SIG-M5 treated with dmso at 0.1 percent for 504 hours (cell line): ENCODE results near the gene ZNF593OS.

Source experiments
- DNase-seq: peaks from one replicate; lab custom pipeline; 2025; ENCODE audit not compliant: unreplicated experiment; lab: John Stamatoyannopoulos, UW

ZNF593OS gene

DNA sequence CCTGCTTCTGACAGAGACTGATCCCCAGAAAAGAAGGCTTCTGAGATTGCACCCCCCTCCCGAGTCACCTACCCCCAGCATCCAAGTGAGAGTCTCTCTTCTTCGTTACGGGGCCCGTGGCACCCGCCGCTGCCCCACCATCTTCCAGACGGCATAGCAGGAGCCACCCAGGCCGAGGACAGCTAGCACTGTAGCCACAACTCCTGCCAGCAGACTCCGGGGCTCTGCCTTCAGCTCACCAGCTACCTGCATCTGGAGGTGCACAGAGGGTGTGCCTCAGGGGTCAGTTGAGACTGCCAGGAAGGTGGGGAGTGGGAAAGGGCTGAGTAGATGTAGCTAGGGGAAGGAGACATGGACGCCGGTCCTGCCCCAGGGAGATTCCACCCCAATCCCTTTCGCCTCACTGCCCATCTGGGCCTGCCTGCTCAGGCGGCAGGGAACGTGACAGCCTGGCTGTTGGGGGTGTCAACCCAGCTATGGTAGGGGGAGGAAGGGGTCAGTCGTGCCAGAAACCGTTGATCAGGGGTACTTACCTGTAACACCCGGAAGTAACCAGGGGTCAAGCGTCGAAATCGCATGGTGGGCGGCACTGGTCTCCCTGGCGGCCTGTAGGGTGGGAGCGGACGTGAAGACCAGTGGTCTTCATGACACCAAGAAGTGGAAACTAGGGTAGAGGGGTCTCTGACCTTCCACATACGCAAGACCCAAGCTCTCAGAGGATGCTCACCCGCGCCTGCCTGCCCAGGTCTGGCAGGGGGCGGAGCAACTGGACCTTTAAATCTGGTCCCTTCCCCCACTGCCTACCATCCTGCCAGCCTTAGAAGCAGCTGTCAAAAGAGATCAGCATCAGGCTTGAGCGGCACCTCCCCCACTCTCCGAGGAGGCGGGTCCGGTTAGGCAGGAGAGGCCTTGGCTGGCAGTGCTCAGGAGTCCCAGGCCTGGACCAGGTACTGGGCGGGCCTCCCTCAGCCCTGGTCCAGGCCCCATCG is at the start of gene ZNF593OS:
TSS of gene ZNF593OS (minus strand) at position 749 of the 989 bp plus-strand sequence. CDS start at position 578, 171 bp downstream.
- DNase-seq, result no peak

DNA sequence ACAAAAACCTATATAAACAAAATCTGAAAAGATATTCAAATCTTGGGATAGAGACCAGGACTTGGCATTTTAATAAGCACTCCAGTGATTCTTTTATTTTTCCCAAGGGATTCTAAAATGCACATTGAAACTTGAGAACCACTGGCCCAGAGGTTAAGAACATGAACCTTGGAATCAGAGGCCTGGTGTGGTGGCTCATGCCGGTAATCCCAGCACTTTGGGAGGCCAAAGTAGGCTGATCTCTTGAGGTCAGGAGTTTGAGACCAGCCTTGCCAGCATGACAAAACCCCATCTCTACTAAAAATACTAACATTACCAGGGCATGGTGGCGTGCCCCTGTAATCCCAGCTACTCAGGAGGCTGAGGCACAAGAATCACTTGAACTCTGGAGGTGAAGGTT is 49.5 kb upstream of the ZNF593OS start:
- no peak for DNase-seq

DNA sequence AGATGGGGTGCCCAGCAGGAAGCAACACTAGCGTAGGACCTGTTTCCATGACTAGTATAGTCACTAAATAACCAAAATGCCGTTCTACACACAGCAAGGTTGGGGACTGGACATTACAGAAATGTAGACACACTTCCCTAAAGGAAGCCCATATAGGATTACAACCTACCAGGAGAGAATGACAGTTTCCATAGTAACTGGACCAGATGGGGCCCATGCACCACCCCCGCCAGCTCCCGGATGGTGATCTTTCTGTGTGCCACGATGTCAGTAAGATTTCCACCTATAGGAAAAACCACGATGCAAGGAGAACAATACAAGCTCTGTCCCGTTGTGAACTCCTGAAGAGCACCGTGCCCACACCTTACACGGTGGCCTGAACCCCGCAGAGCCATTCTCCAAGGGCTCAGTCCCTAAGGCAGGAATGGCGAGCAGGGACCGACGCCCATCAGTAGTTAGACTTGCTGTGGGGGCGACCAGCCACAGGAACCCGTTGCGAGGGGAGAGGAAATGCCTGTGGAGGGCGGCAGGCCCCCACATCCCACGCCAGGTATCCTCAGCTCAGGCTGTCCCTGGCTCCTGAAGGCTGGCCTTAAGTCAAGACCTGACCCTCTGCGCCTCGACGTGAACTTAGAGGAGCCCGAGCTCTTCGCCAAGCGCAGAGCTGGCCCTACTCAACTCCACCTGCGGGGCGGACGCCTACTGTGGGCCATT is 48.7 kb upstream of the ZNF593OS start:
- no peak for DNase-seq

DNA sequence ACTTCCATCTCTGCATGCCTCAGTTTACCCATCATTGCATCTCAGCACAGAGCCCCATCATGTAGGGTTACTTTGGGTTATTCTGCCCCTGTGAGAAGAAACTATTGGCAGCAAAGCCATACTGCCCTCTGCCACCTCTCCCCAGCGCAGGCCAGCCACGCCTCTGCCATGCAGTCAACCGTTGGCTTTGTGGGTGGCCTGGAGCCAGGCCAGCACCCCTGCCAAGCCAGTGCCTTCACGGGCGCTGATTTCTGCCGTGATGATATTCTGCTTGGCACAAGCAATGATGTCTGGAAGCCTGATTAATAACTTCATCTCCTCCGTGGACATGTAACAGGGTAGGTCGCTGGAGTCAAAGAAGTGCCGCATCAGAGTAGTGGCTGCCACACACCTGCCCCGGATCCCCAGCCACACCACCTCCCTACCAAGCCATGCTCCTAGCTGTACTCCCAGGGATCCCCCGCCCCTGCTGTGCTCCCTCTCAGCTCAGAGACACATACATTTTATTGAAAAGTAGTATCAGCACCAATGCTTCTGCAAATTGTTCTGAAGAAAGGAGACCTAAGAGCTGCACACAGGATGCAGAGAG is 47.4 kb upstream of the ZNF593OS start:
- no peak for DNase-seq

DNA sequence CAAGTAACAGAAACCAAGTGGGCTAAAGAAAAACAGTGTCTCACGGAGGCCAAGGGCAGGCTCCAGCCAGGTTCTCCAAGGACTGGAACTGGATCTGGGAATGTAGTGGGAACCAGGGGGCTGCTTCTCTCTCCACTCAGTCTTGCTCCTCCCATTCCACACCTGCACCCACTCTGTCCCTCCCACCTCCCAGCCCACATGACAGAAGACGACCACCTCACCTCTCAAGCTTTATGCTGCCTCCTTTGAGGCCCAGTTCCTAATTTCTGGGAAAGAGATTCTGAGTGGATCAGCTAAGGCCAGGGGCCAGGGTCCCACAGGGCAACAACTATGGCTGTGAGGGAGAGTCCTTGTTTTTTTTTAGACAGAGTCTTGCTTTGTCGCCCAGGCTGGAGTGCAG is 43.6 kb upstream of the ZNF593OS start:
- DNase-seq, result no peak

DNA sequence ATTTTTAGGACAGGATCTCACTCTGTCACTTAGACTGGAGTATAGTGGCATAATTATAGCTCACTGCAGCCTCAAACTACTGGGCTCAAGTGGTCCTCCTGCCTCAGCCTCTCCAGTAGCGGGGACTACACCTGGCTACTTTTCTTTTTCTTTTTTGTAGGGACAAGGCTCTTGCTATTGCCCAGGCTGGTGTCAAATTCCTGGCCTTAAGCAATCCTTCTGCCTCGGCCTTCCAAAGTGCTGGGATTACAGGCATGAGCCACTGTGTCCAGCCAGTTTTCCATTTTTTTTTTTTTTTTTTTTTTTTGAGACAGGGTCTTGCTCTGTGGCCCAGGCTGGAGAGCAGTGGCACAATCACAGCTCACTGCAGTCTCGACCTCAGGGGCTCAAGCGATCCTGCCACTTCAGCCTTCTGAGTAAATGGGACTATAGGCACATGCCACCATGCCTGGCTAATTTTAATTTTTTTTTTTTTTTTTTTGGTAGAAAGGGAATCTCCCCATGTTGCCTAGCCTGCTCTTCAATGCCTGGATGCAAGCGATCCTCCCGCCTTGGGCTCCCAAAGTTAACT is 41.8 kb upstream of the ZNF593OS start:
- DNase-seq, result no peak

DNA sequence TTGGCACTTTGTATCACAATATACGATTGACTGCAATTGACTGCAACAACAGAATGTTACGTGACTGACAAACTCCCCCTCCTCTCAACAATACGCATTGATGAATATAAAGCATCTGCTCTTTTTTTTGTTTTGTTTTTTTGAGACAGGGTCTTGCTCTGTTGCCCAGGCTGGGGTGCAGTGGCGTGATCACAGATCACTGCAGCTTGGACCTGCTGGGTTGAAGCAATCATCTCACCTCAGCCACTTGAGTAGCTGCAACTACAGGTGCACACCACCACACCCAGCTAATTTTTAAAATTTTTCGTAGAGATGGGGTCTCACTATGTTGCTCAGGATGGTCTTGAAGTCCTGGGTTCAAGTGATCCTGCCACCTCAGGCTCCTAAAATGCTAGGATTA is 41.1 kb upstream of the ZNF593OS start:
- DNase-seq, result no peak

DNA sequence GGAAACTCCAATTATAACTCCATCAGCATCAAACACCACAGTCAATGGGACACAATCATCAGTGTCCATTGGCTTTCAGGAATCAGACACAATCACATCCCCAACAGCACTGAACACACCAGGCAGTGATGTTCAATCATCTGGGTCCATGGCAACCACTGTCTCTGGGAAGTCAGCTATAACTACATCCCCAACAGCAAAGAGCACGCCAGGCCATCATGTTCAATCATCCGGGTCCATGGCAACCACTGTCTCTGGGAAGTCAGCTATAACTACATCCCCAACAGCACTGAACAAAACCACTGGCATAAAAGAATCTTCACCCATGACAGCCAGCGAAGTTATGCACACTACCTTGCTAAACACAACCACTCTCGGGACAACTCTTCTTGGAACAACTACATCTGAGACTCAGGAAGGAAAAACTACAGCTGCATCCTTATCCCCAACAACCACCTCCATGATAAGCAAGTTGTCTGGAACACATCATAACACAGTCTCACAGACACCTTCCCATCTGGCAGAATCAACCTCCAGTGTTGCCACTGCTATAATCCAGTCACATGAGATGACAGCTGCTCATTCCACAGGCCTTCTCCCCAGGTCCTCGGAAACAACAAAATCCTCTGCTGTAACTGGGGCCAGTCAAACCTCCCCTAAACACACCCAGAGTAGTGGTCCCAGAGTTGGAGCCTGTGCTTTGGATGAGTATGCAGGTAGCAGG is 38.7 kb upstream of the ZNF593OS start:
- DNase-seq, result no peak

DNA sequence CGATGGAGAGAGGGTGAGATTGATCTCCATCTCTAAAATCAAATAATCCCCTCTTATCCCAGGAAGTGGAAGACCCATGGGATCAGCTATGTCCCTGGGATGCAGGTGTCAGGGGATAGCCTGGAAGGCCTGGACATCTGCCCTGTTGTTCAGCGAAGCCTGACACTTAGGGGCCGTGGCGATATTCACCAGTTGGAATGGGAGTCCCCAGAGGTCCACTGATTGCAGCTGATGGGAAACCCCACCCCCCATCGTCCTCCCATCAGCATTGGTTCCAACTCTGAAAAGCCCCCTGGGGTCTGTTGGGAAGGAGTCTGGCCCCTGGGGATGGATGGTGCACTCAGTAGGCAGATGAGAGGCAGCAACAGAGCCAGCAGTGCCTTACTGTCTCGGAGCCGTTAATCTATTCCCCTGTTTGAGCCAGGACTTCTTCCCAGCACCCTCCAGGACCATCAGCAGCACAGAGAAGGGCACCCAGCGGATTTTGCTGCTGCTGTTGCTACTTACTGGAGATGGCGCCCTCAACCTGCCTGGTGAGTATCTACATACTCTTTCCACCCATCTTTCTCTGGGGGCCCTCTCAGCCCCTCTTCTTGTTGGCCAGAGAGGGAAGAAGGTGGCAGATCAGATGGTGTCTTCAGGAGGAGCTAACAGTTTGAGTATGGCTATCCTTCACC is 32.1 kb upstream of the ZNF593OS start:
- DNase-seq, result no peak

DNA sequence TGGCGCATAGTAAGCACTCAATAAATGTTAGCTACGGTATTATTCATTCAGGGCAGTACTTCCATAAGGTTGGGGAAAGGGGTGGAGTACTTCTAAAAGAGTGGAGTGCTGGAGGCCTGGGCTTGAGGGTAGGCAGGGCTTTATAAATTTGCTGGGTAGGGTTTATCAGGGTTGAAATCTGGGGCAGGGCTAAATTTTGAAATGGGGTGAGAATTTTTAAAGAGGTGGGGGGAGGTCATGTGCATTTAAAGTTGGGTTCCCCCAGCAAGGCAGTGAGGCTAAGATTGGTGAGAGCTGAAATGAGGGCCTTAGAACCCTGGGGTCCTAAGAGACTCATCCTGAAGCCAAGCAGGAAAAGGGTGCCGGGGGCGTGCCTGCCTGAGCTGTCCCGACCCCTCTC is 28.8 kb upstream of the ZNF593OS start:
- DNase-seq, result no peak

DNA sequence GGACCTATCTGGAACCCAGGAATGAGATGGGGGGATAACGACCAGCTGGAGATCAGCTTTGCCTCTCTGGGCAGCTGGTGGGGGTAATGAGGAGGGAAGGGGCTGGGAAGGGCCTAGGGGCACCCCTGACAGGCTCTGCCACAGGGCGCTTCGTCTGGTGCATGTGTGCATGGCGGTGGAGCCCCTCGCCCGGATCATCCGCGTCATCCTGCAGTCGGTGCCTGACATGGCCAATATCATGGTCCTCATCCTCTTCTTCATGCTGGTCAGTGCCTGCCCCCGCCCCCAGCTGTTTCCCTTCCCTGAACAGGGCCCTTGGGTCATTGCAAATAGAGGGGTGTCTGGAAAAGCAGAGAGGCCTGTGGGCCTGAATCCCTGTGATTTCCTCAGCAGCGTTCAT is 26.2 kb upstream of the ZNF593OS start:
- DNase-seq, result no peak

DNA sequence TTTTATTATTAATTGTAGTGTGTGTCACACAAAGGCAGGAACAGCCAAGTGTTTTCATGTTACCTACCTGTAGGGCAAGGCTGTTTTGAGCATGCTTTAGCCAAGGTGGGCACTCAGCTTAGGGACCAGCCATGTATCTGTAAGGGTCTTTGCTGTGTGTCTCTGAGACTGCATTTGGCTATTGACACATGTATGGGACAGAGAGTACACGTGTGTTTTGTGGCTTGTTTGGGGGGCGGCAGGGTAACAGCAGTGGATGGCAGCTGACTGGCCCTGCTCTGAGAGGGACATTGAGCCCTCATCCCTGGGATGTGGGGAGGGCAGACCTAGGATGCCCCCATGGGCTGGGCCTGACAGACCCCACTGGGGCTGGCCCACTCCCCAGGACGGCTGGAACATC is 25.7 kb upstream of the ZNF593OS start:
- no peak for DNase-seq

DNA sequence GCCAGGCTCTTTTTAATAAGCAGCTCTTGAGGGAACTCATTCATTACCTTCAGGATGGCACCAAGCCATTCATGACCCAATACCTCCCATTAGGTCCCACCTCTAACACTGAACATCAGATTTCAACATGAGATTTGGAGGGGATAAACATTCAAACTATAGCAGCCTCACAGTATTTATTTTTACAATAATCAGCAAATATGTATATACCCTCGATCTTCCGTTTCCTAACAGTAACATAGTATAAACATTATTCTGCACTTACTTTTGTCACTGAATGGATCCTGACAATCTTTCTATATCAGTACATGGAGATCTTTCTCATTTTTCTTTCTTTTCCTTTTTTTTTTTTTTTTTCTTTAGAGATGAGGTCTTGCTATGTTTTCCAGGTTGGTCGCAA is 24.2 kb upstream of the ZNF593OS start:
- DNase-seq, result no peak

DNA sequence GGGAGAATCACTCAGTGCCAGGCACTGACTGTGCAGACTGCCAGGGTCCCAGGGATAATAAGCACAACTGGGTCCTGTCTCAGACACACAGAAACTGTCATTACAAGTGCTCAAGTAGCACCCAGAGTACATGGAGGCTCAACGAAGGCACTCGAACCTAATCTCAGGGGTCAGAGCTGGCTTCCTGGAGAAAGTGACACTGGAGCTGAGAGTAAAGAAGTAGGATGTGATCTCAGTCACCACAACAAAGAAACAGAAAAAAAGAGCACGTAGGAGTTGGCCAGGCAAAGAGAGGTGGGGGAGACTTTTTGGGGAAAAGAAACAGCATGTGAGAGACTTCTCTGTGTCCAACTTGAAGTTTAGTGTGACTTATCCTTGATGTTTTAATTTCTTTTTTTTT is 20.1 kb upstream of the ZNF593OS start:
- no peak for DNase-seq

DNA sequence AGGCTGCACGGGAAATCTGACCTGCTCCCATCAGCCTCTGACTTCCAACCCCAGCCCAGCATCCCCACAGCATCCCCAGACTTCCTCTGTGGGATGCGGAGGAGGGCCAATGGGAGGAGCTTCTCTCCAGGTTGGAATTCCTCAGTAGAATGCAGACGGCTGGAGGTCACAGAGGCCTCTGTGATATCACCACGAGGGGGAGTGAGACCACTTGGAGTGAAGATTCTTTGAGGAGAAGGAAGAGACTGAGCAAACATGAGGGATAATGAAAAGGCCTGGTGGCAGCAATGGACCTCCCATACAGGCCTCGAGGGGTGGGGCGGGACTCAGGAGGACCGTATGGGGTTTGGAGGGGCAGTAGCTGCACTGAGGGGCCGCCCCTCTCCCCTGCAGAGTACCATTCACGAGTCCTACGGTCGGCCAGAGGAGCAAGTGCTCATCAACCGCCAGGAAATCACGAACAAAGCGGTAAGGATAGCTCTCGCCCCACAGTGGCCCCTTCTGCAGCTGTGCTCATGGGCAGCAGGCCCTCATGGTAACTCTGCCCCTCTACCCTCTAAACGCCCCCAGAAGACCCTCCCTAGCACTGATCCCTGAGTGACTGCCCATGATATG is 18.8 kb upstream of the ZNF593OS start, which contains the start of gene CATSPER4:
TSS of gene CATSPER4 (plus strand) at position 230 of the 615 bp plus-strand sequence. CDS start at position 256, 26 bp downstream.
- no peak for DNase-seq

DNA sequence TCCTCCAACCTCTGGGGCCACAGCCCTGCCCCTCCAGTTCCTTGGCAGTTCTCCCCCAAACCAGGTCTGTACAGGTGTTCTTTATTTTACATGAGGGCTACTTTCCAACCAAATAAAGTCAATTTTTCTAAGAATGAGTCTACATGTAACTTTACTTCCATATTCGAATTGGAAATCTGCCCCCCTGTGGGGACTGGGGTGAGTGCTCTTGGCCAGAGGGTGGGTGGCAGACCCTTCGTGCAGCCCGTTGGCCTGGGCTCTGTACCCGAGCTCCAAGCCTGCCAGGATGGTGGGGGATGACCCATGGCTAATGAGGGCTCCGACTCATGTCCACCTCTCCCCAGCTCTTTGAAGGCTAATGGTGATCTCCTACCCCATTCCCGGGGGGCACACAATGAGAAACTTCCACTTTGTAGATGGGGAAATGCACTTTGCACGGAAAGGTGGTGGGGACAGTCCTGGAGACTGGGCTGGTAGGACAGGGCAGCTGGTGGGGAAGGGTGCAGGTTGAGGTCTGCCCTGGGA is 18.2 kb upstream of the ZNF593OS start:
- no peak for DNase-seq

DNA sequence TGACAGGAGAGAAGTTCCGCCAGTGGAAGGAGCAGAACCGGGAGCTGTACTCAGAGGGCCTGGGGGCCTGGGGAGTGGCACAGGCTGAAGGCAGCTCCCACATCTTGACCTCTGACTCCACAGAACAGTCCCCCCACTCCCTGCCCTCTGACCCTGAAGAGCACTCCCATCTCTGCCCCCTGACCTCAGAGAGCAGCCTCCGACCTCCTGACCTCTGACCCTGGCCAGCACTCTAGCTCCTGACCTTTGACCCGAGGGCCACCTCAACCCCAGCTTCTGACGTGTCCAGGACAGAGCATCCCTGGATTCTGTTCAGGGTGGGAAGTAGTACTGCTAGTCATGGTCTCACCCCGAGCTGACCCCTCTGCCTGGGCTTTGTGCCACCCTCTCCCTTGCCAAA is 17.7 kb upstream of the ZNF593OS start:
- DNase-seq, result no peak

DNA sequence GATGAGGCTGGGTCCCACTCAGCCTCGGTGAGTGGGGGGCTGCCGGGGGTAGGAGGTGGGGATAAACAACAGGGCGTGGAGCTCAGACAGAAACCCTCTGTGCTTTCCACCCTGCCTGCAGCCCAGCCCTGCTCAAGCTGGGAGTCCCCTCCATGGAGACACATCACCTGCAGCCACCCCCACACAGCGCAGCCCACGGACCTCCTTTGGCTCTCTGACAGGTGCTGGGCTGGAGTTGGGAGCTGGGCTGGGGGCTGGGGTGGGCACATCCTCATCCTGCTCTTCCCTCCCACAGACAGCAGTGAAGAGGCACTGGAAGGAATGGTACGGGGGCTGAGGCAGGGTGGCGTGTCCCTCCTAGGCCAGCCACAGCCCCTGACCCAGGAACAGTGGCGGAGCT is 16.8 kb upstream of the ZNF593OS start:
- no peak for DNase-seq

DNA sequence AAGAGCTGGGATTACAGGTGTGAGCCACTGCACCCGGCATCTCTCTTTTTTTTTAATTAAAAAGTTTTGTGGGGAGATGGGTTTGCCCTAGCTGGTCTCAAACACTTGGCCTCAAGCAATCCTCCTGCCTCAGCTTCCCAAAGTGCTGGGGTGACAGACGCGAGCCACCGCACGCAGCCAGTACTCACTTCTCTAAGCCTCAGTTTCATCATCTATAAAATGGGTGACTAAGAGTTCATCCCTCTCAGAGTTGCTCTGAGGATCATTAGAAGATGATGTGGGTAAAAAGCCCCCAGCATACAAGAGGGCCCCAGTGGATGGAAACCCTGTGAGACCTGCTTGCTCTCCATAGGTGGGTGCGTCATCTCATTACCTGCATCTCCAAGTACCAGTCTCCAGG is 16.2 kb upstream of the ZNF593OS start:
- no peak for DNase-seq
